ENCODE data around the gene RAD51B. TPM values are rescaled to one million over a fixed set of nuclear protein-coding genes. Genes with fewer than 3 reads are reported as not detected.

RAD51B gene
- total RNA-seq, 2 donors from 2014 or later, result 22.8 to 33.8 TPM

GRCh38 chr14:68514608-68515194 is 695.1 kb downstream of the RAD51B start:
- no peaks in the 10 kb centered on the region for H3K9me3 Mint-ChIP-seq
- no peak overlapping the region for H3K4me3 Mint-ChIP-seq
- H3K4me3 ChIP-seq (ENCODE audit: low read length), result no peak overlapping the region
- H3K4me1 ChIP-seq (ENCODE audit: control insufficient read depth, insufficient read depth, low read length), result no peaks in the 10 kb centered on the region
- no peak overlapping the region for H3K27ac Mint-ChIP-seq
- peak; percentile 34 for DNase-seq
- H3K4me1 Mint-ChIP-seq, result peaks cover 6% of the 10 kb centered on the region
- no peaks in the 10 kb centered on the region for H3K36me3 ChIP-seq (ENCODE audit: control insufficient read depth, insufficient read depth, low read length)
- H3K27me3 ChIP-seq (ENCODE audit: control insufficient read depth, insufficient read depth, low read length, poor library complexity, severe bottlenecking), result no peaks in the 10 kb centered on the region
- no peaks in the 10 kb centered on the region for H3K27me3 Mint-ChIP-seq (ENCODE audit: insufficient read depth)
- H3K9me3 ChIP-seq (ENCODE audit: control insufficient read depth, low read length), result no peaks in the 10 kb centered on the region
- H3K36me3 Mint-ChIP-seq (ENCODE audit: low read depth), result no peaks in the 10 kb centered on the region
- no peak for TF ChIP-seq CTCF (conservative IDR thresholded peaks at IDR 0.05)
- no peak overlapping the region for H3K27ac ChIP-seq (ENCODE audit: low read depth, low read length)
- WGBS, 2 experiments (ENCODE audit: insufficient coverage in 1 of 2, insufficient read length in 1 of 2), result 78 to 100% methylated on average over 1 to 4 of the region's 4 CpGs
- no peak overlapping the region for H3K9ac ChIP-seq (ENCODE audit: extremely low read depth, low read length, poor library complexity, severe bottlenecking)

- H3K4me1 Mint-ChIP-seq, result peaks cover 13% of the 10 kb centered on the region
- H3K27me3 ChIP-seq (ENCODE audit: control insufficient read depth, insufficient read depth, low read length, poor library complexity, severe bottlenecking), result no peaks in the 10 kb centered on the region
- H3K9ac ChIP-seq (ENCODE audit: extremely low read depth, low read length, poor library complexity, severe bottlenecking), result no peak overlapping the region
- H3K4me3 Mint-ChIP-seq, result no peak overlapping the region
- peaks cover 4% of the 10 kb centered on the region for H3K4me1 ChIP-seq (ENCODE audit: control insufficient read depth, insufficient read depth, low read length)
- H3K9me3 ChIP-seq (ENCODE audit: control insufficient read depth, low read length), result no peaks in the 10 kb centered on the region
- H3K9me3 Mint-ChIP-seq, result no peaks in the 10 kb centered on the region
- no peaks in the 10 kb centered on the region for H3K36me3 Mint-ChIP-seq (ENCODE audit: low read depth)
- TF ChIP-seq CTCF (conservative IDR thresholded peaks at IDR 0.05), result no peak
- 93 to 100% methylated on average over 3 to 4 of the region's 4 CpGs for WGBS, 2 experiments (ENCODE audit: insufficient coverage in 1 of 2, insufficient read length in 1 of 2)
- H3K36me3 ChIP-seq (ENCODE audit: control insufficient read depth, insufficient read depth, low read length), result no peaks in the 10 kb centered on the region
- no peak overlapping the region for H3K27ac ChIP-seq (ENCODE audit: low read depth, low read length)
- no peak overlapping the region for H3K4me3 ChIP-seq (ENCODE audit: low read length)
- no peak overlapping the region for H3K27ac Mint-ChIP-seq
- DNase-seq, result no peak
- no peaks in the 10 kb centered on the region for H3K27me3 Mint-ChIP-seq (ENCODE audit: insufficient read depth)
Measured at GRCh38 chr14:68516342-68516741, 696.8 kb downstream of the RAD51B start.

- no peaks in the 10 kb centered on the region for H3K36me3 Mint-ChIP-seq (ENCODE audit: low read depth)
- no peaks in the 10 kb centered on the region for H3K9me3 ChIP-seq (ENCODE audit: control insufficient read depth, low read length)
- H3K27me3 ChIP-seq (ENCODE audit: control insufficient read depth, insufficient read depth, low read length, poor library complexity, severe bottlenecking), result no peaks in the 10 kb centered on the region
- H3K27me3 Mint-ChIP-seq (ENCODE audit: insufficient read depth), result no peaks in the 10 kb centered on the region
- no peak overlapping the region for H3K4me3 ChIP-seq (ENCODE audit: low read length)
- WGBS, 2 experiments (ENCODE audit: insufficient coverage in 1 of 2, insufficient read length in 1 of 2), result 88 to 95% methylated on average over 3 to 8 of the region's 8 CpGs
- no peak overlapping the region for H3K4me3 Mint-ChIP-seq
- no peaks in the 10 kb centered on the region for H3K36me3 ChIP-seq (ENCODE audit: control insufficient read depth, insufficient read depth, low read length)
- DNase-seq, result no peak
- peaks cover 31% of the 10 kb centered on the region for H3K4me1 Mint-ChIP-seq
- no peaks in the 10 kb centered on the region for H3K9me3 Mint-ChIP-seq
- no peak for TF ChIP-seq CTCF (conservative IDR thresholded peaks at IDR 0.05)
- H3K4me1 ChIP-seq (ENCODE audit: control insufficient read depth, insufficient read depth, low read length), result peaks cover 8% of the 10 kb centered on the region
- peak overlapping the region; percentile 2 for H3K27ac ChIP-seq (ENCODE audit: low read depth, low read length)
- H3K9ac ChIP-seq (ENCODE audit: extremely low read depth, low read length, poor library complexity, severe bottlenecking), result no peak overlapping the region
- H3K27ac Mint-ChIP-seq, result no peak overlapping the region
Measured at GRCh38 chr14:68518166-68518565, 698.6 kb downstream of the RAD51B start.

Data from endodermal cell (in vitro differentiated cells).